HCT116 (cell line): ENCODE data around the gene STOML2.

Source experiments
- CTCF ChIP-seq, 3 experiments: fragments of 200-600 bp in 1 of 3; sonication (generic) in 1 of 3; IDR thresholded peaks in 2 of 3; conservative IDR thresholded peaks in 1 of 3; 2 replicates each; pipeline ENCODE4 v1.5.1; 2012 to 2017; ENCODE audit warnings: low read depth in 2 of 3, low read length in 2 of 3, antibody characterized with exemption in 1 of 3, borderline replicate concordance in 1 of 3, control low read depth in 1 of 3, mild to moderate bottlenecking in 1 of 3, mixed read lengths in 1 of 3, mixed run types in 1 of 3, moderate library complexity in 1 of 3; ENCODE audit not compliant: insufficient read depth in 1 of 3
- EZH2 ChIP-seq: fragments of 200-600 bp; sonication (generic); IDR thresholded peaks from 2 replicates; pipeline ENCODE4 v1.6.1; 2017; ENCODE audit warnings: antibody characterized with exemption, mixed run types
- POLR2A ChIP-seq: IDR thresholded peaks from 2 replicates; pipeline ENCODE4 v1.7.0; 2011; ENCODE audit warnings: borderline replicate concordance; ENCODE audit not compliant: insufficient read depth, insufficient read length; ENCODE audit errors: extremely low read depth
- POLR2AphosphoS5 ChIP-seq: IDR thresholded peaks from 2 replicates; pipeline ENCODE4 v1.6.1; 2011; ENCODE audit warnings: mild to moderate bottlenecking, low read depth, low read length, moderate library complexity
- ZNF274 ChIP-seq: fragments of 200-500 bp; sonication (Bioruptor generic); IDR thresholded peaks from 2 replicates; pipeline ENCODE4 v1.6.1; 2014; ENCODE audit warnings: mild to moderate bottlenecking, low read depth, low read length, inconsistent platforms

DNA sequence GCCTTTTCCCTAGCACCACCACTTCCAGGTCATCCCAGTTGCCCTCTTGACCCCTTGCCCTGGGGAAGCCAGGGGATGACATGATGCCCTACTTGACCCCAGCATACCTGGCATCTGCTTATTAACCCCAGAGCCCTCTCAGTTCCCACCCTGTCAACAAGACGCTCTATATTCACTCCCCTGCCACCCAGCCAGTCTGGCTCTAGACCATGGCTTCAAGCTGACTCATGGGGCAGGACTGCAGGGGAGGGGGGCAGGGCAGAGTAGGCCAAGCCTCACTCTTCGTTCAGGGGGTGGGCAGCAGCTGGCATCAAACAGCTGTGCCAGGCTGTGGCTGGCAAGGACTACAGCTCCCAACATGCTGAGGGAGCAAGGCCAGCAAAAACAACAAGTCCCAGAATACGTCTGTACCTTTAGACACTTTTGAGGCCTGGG, 7.4 kb upstream of the STOML2 start:
- TF ChIP-seq ZNF274 (no peak), EZH2 (no peak), CTCF (IDR thresholded peaks at IDR 0.05 in 2 of 3, conservative IDR thresholded peaks at IDR 0.05 in 1 of 3; ENCODE audit: borderline replicate concordance in 1 of 3, insufficient read depth in 1 of 3, low read depth in 2 of 3, low read length in 2 of 3) (no peak), POLR2A (no peak), POLR2AphosphoS5 (0 out of 2 replicates have a peak, but pooled peaks have one; percentile 12)
